ENCODE measurements around the gene RGS2.

RGS2 gene

DNA sequence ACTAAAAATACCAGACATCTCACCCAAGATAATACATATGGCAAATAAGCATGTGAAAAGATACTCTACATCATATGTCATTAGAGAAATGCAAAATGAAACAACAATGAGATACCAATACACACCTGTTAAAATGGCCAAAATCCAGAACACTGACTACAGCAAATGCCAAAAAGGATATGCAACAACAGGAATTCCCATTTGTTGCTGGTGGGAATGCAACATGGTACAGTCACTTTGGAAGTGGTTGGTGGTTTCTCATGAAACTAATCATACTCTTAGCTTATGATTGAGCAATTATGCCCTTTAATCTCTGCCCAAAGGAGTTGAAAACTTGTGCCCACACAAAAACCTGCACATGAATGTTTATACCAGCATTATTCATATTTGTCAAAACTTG lies 6.4 kb upstream of the RGS2 start:
- in situ Hi-C loops (cut with HindIII; ENCODE audit: low pct_unique_long_range_greater_than_20kb, low sequenced_read_pairs), result no loop called here
- no peak for DNase-seq (ENCODE audit: low read depth in 1 of 2, low spot score in 1 of 2)
- TF ChIP-seq JUND (IDR thresholded peaks at IDR 0.05; ENCODE audit: low read depth), result no peak

DNA sequence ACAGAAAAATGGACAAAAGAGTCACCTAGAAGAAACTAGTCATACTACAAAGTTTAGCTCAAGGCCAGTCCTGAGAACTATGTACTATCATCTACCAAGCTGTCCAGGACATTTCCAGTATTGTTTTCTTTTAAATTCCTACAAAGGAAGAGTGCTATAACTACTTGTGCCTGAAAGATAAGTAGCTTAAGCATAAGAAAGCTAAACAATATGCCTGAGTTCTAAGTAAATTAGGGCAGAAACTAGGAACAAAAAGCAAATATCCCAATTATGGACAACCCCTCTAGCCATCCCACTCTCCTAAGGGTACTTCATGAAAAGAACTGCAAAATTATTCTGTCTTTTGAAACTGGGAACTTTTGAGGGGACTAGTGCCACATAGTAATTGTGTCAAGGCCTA lies 5.3 kb upstream of the RGS2 start:
- no peak for TF ChIP-seq JUND (IDR thresholded peaks at IDR 0.05; ENCODE audit: low read depth)
- in situ Hi-C loops (cut with HindIII; ENCODE audit: low pct_unique_long_range_greater_than_20kb, low sequenced_read_pairs), result no loop called here

DNA sequence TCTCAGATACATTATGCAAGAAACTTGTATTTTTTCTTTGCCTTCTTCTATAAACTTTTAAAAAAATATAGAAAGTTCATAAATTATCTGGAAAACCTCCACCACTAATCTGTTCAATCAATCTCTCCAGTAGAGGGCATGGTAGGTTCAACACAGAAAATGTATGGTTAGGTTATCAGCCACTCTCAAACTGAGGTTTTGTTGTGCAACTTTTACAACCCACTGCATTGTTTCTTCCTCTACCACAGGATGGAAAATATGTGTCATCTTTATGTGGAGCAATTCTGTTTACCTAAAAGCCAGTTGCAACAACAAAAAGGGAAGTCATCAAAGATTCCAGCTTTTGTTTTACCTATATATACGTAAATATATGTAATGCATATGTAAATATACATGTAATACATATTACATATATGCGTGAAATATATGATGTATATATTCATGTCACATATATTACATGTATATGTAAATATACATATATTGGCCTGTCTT lies 3.0 kb upstream of the RGS2 start:
- DNase-seq (ENCODE audit: low read depth in 1 of 2, low spot score in 1 of 2), result peak in 1 of 2 experiments; percentile 67
- TF ChIP-seq JUND (IDR thresholded peaks at IDR 0.05; ENCODE audit: low read depth), result no peak
- in situ Hi-C loops (cut with HindIII; ENCODE audit: low pct_unique_long_range_greater_than_20kb, low sequenced_read_pairs), result no loop called here

More for the DNA sequence above, 5.3 kb upstream of the RGS2 start:
- DNase-seq (ENCODE audit: low read depth in 1 of 2, low spot score in 1 of 2), result no peak

GRCh38 chr1:192807211-192808162 lies 1.4 kb upstream of the RGS2 start:
- TF ChIP-seq JUND (IDR thresholded peaks at IDR 0.05; ENCODE audit: low read depth), result no peak
- DNase-seq (ENCODE audit: low read depth in 1 of 2, low spot score in 1 of 2), result peak in 1 of 2 experiments; percentile 42
- in situ Hi-C loops (cut with HindIII; ENCODE audit: low pct_unique_long_range_greater_than_20kb, low sequenced_read_pairs), result no loop called here

GRCh38 chr1:192808163-192808517 lies 699 bp upstream of the RGS2 start:
- DNase-seq (ENCODE audit: low read depth in 1 of 2, low spot score in 1 of 2), result no peak
- no peak for TF ChIP-seq JUND (IDR thresholded peaks at IDR 0.05; ENCODE audit: low read depth)
- in situ Hi-C loops (cut with HindIII; ENCODE audit: low pct_unique_long_range_greater_than_20kb, low sequenced_read_pairs), result no loop called here

DNA sequence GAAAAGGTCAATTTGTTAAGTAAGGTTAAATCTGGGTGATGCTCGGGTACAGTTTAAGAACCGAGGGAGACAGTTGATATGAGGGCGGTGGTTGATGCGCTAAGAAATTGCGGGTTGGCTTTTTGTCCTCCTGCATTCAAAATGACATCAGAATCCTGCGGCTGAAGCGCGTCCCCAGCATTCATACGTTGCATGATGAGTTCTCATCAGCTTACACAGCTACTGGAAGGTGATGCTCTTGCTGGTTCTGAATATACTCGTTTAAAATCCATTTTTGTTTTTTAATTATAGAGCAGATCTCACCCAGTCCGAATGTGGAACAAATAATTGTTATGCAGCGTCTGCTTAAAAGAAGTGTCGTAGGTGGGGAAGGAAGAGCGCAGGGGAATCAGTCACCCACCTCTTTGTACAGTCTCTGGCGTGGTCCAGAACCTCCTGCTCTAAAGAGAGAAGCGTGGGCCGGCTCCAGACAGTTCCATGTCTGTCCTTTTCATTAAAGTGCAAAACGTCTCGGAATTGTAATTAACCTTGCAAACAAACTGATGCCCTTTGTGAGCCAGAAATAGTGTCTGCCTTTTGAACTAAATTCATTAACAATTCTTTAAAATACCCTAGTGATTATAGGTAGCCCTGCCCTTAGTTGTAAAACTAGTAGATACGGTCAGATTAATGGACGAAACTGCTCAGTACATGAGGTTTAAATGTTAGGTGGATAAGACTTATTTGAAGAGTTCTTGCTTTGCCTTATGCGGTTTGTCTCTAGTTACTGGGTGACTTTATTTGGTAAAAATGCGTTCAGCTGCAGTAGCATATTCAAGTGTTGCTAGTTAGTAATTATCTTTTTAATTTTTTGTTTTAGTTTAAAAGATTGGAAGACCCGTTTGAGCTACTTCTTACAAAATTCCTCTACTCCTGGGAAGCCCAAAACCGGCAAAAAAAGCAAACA lies 741 bp downstream of the RGS2 start:
- TF ChIP-seq JUND (IDR thresholded peaks at IDR 0.05; ENCODE audit: low read depth), result no peak
- in situ Hi-C loops (cut with HindIII; ENCODE audit: low pct_unique_long_range_greater_than_20kb, low sequenced_read_pairs), result no loop called here
- DNase-seq (ENCODE audit: low read depth in 1 of 2, low spot score in 1 of 2), result peak in 1 of 2 experiments; percentile 30

- DNase-seq (ENCODE audit: low read depth in 1 of 2, low spot score in 1 of 2), result no peak
- no peak for TF ChIP-seq JUND (IDR thresholded peaks at IDR 0.05; ENCODE audit: low read depth)
These were observed 1.5 kb downstream of the RGS2 start for GRCh38 chr1:192810253-192810880.

GRCh38 chr1:192811006-192811405 lies 2.2 kb downstream of the RGS2 start:
- in situ Hi-C loops (cut with HindIII; ENCODE audit: low pct_unique_long_range_greater_than_20kb, low sequenced_read_pairs), result no loop called here
- DNase-seq (ENCODE audit: low read depth in 1 of 2, low spot score in 1 of 2), result no peak
- no peak for TF ChIP-seq JUND (IDR thresholded peaks at IDR 0.05; ENCODE audit: low read depth)

More at GRCh38 chr1:192810253-192810880, 1.5 kb downstream of the RGS2 start:
- in situ Hi-C loops (cut with HindIII; ENCODE audit: low pct_unique_long_range_greater_than_20kb, low sequenced_read_pairs), result no loop called here

DNA sequence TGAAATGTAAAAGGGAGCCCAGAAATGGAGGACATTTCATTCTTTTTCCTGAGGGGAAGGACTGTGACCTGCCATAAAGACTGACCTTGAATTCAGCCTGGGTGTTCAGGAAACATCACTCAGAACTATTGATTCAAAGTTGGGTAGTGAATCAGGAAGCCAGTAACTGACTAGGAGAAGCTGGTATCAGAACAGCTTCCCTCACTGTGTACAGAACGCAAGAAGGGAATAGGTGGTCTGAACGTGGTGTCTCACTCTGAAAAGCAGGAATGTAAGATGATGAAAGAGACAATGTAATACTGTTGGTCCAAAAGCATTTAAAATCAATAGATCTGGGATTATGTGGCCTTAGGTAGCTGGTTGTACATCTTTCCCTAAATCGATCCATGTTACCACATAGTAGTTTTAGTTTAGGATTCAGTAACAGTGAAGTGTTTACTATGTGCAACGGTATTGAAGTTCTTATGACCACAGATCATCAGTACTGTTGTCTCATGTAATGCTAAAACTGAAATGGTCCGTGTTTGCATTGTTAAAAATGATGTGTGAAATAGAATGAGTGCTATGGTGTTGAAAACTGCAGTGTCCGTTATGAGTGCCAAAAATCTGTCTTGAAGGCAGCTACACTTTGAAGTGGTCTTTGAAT lies 2.9 kb downstream of the RGS2 start:
- in situ Hi-C loops (cut with HindIII; ENCODE audit: low pct_unique_long_range_greater_than_20kb, low sequenced_read_pairs), result no loop called here
- DNase-seq (ENCODE audit: low read depth in 1 of 2, low spot score in 1 of 2), result no peak
- no peak for TF ChIP-seq JUND (IDR thresholded peaks at IDR 0.05; ENCODE audit: low read depth)

- in situ Hi-C loops (cut with HindIII; ENCODE audit: low pct_unique_long_range_greater_than_20kb, low sequenced_read_pairs), result no loop called here
- no peak for DNase-seq (ENCODE audit: low read depth in 1 of 2, low spot score in 1 of 2)
- TF ChIP-seq JUND (IDR thresholded peaks at IDR 0.05; ENCODE audit: low read depth), result no peak
These were observed 3.8 kb downstream of the RGS2 start for GRCh38 chr1:192812420-192813209.

DNA sequence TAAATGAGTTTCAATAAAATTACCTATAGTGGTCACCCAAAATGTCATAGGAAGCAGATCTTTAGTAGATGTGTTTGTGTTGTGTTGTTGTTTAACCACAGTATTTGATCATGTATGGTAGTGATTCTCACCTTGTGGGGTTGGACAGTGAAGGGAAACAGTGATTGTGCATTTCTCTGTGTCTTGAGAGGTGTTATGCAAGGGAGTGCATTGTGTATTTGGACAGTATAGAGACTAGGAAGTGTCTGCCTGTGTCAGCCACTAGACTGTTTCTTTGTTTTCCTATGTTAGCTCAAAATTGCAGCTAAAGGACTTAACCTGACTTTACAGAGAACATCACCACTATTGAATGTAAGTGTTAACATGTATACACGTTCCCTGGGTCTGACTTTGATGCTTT lies 6.0 kb downstream of the RGS2 start:
- in situ Hi-C loops (cut with HindIII; ENCODE audit: low pct_unique_long_range_greater_than_20kb, low sequenced_read_pairs), result no loop called here
- DNase-seq (ENCODE audit: low read depth in 1 of 2, low spot score in 1 of 2), result no peak
- no peak for TF ChIP-seq JUND (IDR thresholded peaks at IDR 0.05; ENCODE audit: low read depth)

All from T47D (cell line).